SK-N-MC (cell line): Measurements from ENCODE around the gene GABRP.

Experiments
- EZH2 ChIP-seq: fragments of 200-600 bp; sonication (generic); IDR thresholded peaks from one replicate; pipeline ENCODE4 v1.6.1; 2017; ENCODE audit warnings: antibody characterized with exemption
- FOXP2 ChIP-seq: optimal IDR thresholded peaks from 2 replicates; pipeline ENCODE3; 2011; ENCODE audit warnings: mild to moderate bottlenecking, moderate library complexity; ENCODE audit not compliant: insufficient read depth; ENCODE audit errors: extremely low read length, control extremely low read depth
- POLR2AphosphoS5 ChIP-seq: IDR thresholded peaks from 2 replicates; pipeline ENCODE4 v1.6.1; 2012; ENCODE audit warnings: mild to moderate bottlenecking, low read depth, low read length, borderline replicate concordance

GRCh38 chr5:170848033-170848432 lies 64.5 kb downstream of the GABRP start:
- TF ChIP-seq EZH2: no peak
- TF ChIP-seq POLR2AphosphoS5: no peak
- no peak for TF ChIP-seq FOXP2
